PC-9 (cell line): ENCODE measurements around the gene LACC1.

Experiments
- CTCF ChIP-seq: fragments of 200-600 bp; sonication (generic); conservative IDR thresholded peaks from 2 replicates; pipeline ENCODE4 v1.6.1; 2017; ENCODE audit warnings: mixed run types, antibody characterized with exemption, mild to moderate bottlenecking, moderate library complexity
- EZH2 ChIP-seq: fragments of 200-600 bp; sonication (generic); IDR thresholded peaks from 2 replicates; pipeline ENCODE4 v1.8.0; 2017; ENCODE audit warnings: antibody characterized with exemption, low read depth

- no peak for TF ChIP-seq EZH2
- TF ChIP-seq CTCF: no peak
Measured at GRCh38 chr13:43911871-43912270, 32.2 kb downstream of the LACC1 start.
